Measurements from ENCODE around the gene MSL3B.

Gene MSL3B

GRCh38 chr2:233844064-233844807, 23.9 kb downstream of the MSL3B start:
- DNase-seq (ENCODE audit: low read depth), result no peak
- in situ Hi-C loops (cut with HindIII; ENCODE audit: low sequenced_read_pairs), result no loop called here
- TF ChIP-seq CTCF (IDR thresholded peaks at IDR 0.05; ENCODE audit: low read depth, low read length, missing control alignments), result no peak
- no peak overlapping the region for H3K4me3 ChIP-seq (ENCODE audit: low read depth, low read length)

- in situ Hi-C loops (cut with HindIII; ENCODE audit: low sequenced_read_pairs), result no loop called here
- TF ChIP-seq CTCF (IDR thresholded peaks at IDR 0.05; ENCODE audit: low read depth, low read length, missing control alignments), result no peak
- H3K4me3 ChIP-seq (ENCODE audit: low read depth, low read length), result no peak overlapping the region
- DNase-seq (ENCODE audit: low read depth), result no peak
These were observed 27.0 kb downstream of the MSL3B start for GRCh38 chr2:233841183-233841582.

- in situ Hi-C loops (cut with HindIII; ENCODE audit: low sequenced_read_pairs), result no loop called here
- no peak for TF ChIP-seq CTCF (IDR thresholded peaks at IDR 0.05; ENCODE audit: low read depth, low read length, missing control alignments)
- no peak overlapping the region for H3K4me3 ChIP-seq (ENCODE audit: low read depth, low read length)
- no peak for DNase-seq (ENCODE audit: low read depth)
These were observed 27.7 kb downstream of the MSL3B start for GRCh38 chr2:233840520-233840919.

GRCh38 chr2:233839447-233839820, 28.8 kb downstream of the MSL3B start:
- in situ Hi-C loops (cut with HindIII; ENCODE audit: low sequenced_read_pairs), result no loop called here
- TF ChIP-seq CTCF (IDR thresholded peaks at IDR 0.05; ENCODE audit: low read depth, low read length, missing control alignments), result no peak
- no peak for DNase-seq (ENCODE audit: low read depth)

GRCh38 chr2:233838726-233839446, 29.3 kb downstream of the MSL3B start:
- in situ Hi-C loops (cut with HindIII; ENCODE audit: low sequenced_read_pairs), result no loop called here
- H3K4me3 ChIP-seq (ENCODE audit: low read depth, low read length), result no peak overlapping the region
- DNase-seq (ENCODE audit: low read depth), result no peak
- no peak for TF ChIP-seq CTCF (IDR thresholded peaks at IDR 0.05; ENCODE audit: low read depth, low read length, missing control alignments)

More at GRCh38 chr2:233839447-233839820, 28.8 kb downstream of the MSL3B start:
- H3K4me3 ChIP-seq (ENCODE audit: low read depth, low read length), result no peak overlapping the region

- DNase-seq (ENCODE audit: low read depth), result no peak
These were observed 29.9 kb downstream of the MSL3B start for GRCh38 chr2:233838251-233838650.

More at GRCh38 chr2:233838251-233838650, 29.9 kb downstream of the MSL3B start:
- no peak for TF ChIP-seq CTCF (IDR thresholded peaks at IDR 0.05; ENCODE audit: low read depth, low read length, missing control alignments)
- H3K4me3 ChIP-seq (ENCODE audit: low read depth, low read length), result no peak overlapping the region
- in situ Hi-C loops (cut with HindIII; ENCODE audit: low sequenced_read_pairs), result no loop called here

Measured in astrocyte of the cerebellum (primary cell).